PC-3 (cell line): ENCODE measurements around the gene SLC2A3.
"Not testable (repeated sequence)": the region's sequence is repeated elsewhere in the genome, so short reads cannot be mapped to it uniquely, and the experiment has no call there.

Experiments used
- CTCF ChIP-seq: fragments of 300-600 bp; sonication (generic); conservative IDR thresholded peaks from 2 replicates; pipeline ENCODE4 v1.5.1; 2017; ENCODE audit warnings: antibody characterized with exemption, low read depth, mild to moderate bottlenecking, low read length
- EZH2phosphoT487 ChIP-seq: fragments of 300-600 bp; sonication (generic); IDR thresholded peaks from 2 replicates; pipeline ENCODE4 v1.6.1; 2018; ENCODE audit warnings: mild to moderate bottlenecking, antibody characterized with exemption, low read length, borderline replicate concordance

GRCh38 chr12:7971765-7972164 is 35.8 kb upstream of the SLC2A3 start:
- not testable (repeated sequence) for TF ChIP-seq CTCF, EZH2phosphoT487
